Pancreas (tissue), 10 donors: ENCODE results near the gene OGFR. TPM values are rescaled to one million over a fixed set of nuclear protein-coding genes. Genes with fewer than 3 reads are reported as not detected.
"Not testable (repeated sequence)": the region's sequence is repeated elsewhere in the genome, so short reads cannot be mapped to it uniquely, and the experiment has no call there.

ENCODE experiments used
- ATAC-seq, 4 donors: fragments of 200-7000 bp; cut with Tn5 transposase; one replicate each; pipeline versions ENCODE4 v1.8.0 to v1.9.1; 2020; ENCODE audit warnings: mild to moderate bottlenecking in 4 of 4, moderate library complexity in 4 of 4
- DNase-seq, 6 donors: peaks; one replicate each; pipeline ENCODE4 v3.0.0-alpha.2; 2020
- FAIRE-seq: peaks from 2 replicates; lab custom pipeline; 2012; peaks lifted over from hg19 to GRCh38; lab: Jason Lieb, UNC
- H3K27ac ChIP-seq, 4 donors: fragments of 200-600 bp; sonication (generic); 1 replicate in 3 of 4; 2 replicates in 1 of 4; pipeline versions ENCODE4 v1.5.0 to v1.8.0; 2020
- H3K27me3 ChIP-seq, 4 donors: fragments of 200-600 bp; one replicate each; pipeline ENCODE4 v1.8.0; 2021
- H3K36me3 ChIP-seq, 3 donors: fragments of 200-600 bp; sonication (generic) in 1 of 3; one replicate each; pipeline versions ENCODE4 v1.5.0 to v1.8.0; 2020 to 2021
- H3K4me1 ChIP-seq, 3 donors: fragments of 200-600 bp; one replicate each; pipeline ENCODE4 v1.8.0; 2021
- H3K4me3 ChIP-seq, 4 donors: fragments of 200-600 bp; sonication (generic) in 2 of 4; one replicate each; pipeline versions ENCODE4 v1.5.0 to v1.8.0; 2020 to 2021
- H3K9me3 ChIP-seq, 4 donors: fragments of 200-600 bp; one replicate each; pipeline ENCODE4 v1.8.0; 2021
- WGBS, 2 donors: extraction: QIAGEN DNeasy Blood & Tissue Kit; methylation state at CpG; one replicate each; pipeline ENCODE4 v1.1.7; 2013; 5-methylcytosine and 5-hydroxymethylcytosine counted together
- intact Hi-C, 3 donors: fragments of 100-400 bp; cut with DNase I; formaldehyde crosslinking; loops; one replicate each; pipeline versions ENCODE4 v1.11.1 to v1.14.2; 2022
- polyA plus RNA-seq, 2 donors: library from polyadenylated mRNA; stranded (reverse); fragments of 200-250 nt; gene quantifications; one replicate each; pipeline ENCODE4 v1.2.3, GENCODE V29; 2013
- total RNA-seq, 6 donors: library from RNA; stranded (reverse); fragmentation: NEBNext Ultra II Directional in 4 of 6; extraction: Animal tissue kit (Norgen Biotek cat#: 25700) in 4 of 6; gene quantifications; one replicate each; pipeline versions ENCODE4 v1.2.1 to v1.2.4, GENCODE V29; 2021 to 2023
- TF ChIP-seq, protein P1 (sequence below), 4 donors: fragments of 200-600 bp; sonication (generic) in 3 of 4; IDR thresholded peaks; one replicate each; pipeline versions ENCODE4 v1.5.0 to v1.8.0; 2021; ENCODE audit warnings: antibody characterized with exemption in 4 of 4
- donor health status: healthy with polysubstance abuse.
- donor health status: DM: no; HTN: no; CAD: no; lungs with moderate emphysema.
- donor health status: DM: no; HTN: no; CAD: no.
- donor health status: control.
- donor health status: control.
- donor health status: Bipolar disorder and iron deficiency.
- donor health status: DM: yes; HTN: yes; CAD: no.
- donor health status: DM: no; HTN: no; CAD: no.
- donor health status: DM: no; HTN: no; CAD: no.
- donor health status: DM: yes; HTN: yes; CAD: no.

Gene OGFR
- total and polyA plus RNA-seq, 8 donors = 18.1 to 79.5 (median 23.0) TPM

DNA sequence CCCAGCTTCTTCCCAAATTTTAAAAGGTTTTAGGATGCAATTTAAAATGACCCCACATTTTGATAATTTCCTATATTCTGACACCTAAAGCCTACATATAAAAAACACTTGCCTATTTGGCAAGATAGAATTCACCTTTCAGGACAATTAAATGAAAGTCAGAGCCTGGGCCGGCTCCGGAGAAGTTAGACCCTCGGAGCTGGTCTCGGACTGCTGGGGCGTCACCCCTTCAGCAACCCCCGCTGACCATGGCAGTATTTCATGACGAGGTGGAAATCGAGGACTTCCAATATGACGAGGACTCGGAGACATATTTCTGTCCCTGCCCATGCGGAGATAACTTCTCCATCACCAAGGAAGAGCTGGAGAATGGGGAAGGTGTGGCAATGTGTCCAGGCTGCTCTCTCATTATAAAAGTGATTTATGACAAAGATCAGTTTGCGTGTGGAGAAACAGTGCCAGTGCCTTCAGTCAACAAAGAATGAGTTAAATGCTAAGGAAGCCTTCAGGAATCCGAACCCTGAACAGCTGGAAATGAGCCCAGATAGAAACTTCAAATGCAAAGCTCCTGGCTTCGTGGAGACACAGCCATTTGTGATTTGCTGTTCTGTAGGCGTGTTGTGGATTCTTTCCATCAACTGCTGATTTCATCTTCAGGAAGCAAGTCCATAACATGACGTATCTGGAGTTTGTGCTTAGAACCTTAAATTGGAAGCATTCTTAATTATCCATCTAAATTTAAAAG lies 41.0 kb downstream of the OGFR start:
- intact Hi-C loops = no loop called here
- no peak overlapping the region for H3K4me3 ChIP-seq
- DNase-seq = peak in 1 of 6 donors; percentile 49
- WGBS, 2 donors = 92 to 93% methylated on average over 16 of the region's 16 CpGs
- ATAC-seq = no peak
- FAIRE-seq = no peak
- no peaks in the 10 kb centered on the region for H3K36me3 ChIP-seq
- no peak overlapping the region for H3K27ac ChIP-seq
- no peaks in the 10 kb centered on the region for H3K9me3 ChIP-seq
- no peaks in the 10 kb centered on the region for H3K27me3 ChIP-seq
- TF ChIP-seq, protein P1, sequence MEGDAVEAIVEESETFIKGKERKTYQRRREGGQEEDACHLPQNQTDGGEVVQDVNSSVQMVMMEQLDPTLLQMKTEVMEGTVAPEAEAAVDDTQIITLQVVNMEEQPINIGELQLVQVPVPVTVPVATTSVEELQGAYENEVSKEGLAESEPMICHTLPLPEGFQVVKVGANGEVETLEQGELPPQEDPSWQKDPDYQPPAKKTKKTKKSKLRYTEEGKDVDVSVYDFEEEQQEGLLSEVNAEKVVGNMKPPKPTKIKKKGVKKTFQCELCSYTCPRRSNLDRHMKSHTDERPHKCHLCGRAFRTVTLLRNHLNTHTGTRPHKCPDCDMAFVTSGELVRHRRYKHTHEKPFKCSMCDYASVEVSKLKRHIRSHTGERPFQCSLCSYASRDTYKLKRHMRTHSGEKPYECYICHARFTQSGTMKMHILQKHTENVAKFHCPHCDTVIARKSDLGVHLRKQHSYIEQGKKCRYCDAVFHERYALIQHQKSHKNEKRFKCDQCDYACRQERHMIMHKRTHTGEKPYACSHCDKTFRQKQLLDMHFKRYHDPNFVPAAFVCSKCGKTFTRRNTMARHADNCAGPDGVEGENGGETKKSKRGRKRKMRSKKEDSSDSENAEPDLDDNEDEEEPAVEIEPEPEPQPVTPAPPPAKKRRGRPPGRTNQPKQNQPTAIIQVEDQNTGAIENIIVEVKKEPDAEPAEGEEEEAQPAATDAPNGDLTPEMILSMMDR (IDR thresholded peaks at IDR 0.05) = no peak
- no peaks in the 10 kb centered on the region for H3K4me1 ChIP-seq

DNA sequence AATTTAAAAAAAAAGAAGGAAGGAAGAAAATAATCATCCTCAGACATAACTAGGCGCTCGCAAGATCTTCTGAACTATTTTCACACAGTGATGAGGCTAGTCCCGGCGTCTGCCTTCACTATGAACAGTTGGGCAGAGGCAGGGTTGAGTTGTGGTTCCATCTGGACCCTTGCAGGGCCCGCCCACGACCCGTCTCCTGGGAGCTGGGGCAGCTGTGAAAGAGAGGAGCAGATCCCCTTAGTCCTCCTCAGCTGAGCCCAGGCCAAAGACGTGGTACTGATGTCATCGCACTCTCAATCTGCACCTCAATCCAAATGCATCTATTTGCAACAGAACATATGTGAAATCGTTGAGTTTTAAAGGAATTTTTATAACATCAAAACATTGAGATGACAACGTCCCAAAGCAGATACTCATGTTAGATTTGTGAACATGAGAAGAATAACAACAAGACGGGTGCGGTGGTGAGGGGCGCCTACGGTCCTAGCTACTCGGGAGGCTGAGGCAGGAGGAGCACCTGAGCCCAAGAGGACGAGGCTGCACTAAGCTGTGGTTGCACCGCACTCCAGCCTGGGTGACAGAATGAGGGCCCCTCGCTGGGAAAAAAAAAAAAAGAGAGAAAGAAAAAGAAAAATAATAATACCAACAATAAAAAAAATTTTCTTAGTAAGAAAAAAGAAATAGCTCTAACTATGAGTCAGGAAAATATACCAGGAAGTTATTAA lies 41.7 kb downstream of the OGFR start:
- intact Hi-C loops = no loop called here
- no peak overlapping the region for H3K27ac ChIP-seq
- no peaks in the 10 kb centered on the region for H3K9me3 ChIP-seq
- ATAC-seq = no peak
- FAIRE-seq = no peak
- H3K36me3 ChIP-seq = no peaks in the 10 kb centered on the region
- no peaks in the 10 kb centered on the region for H3K27me3 ChIP-seq
- DNase-seq = peak in 1 of 6 donors; percentile 43
- no peaks in the 10 kb centered on the region for H3K4me1 ChIP-seq
- TF ChIP-seq, protein P1 (IDR thresholded peaks at IDR 0.05) = no peak
- WGBS, 2 donors = 85 to 93% methylated on average over 19 of the region's 19 CpGs
- no peak overlapping the region for H3K4me3 ChIP-seq

DNA sequence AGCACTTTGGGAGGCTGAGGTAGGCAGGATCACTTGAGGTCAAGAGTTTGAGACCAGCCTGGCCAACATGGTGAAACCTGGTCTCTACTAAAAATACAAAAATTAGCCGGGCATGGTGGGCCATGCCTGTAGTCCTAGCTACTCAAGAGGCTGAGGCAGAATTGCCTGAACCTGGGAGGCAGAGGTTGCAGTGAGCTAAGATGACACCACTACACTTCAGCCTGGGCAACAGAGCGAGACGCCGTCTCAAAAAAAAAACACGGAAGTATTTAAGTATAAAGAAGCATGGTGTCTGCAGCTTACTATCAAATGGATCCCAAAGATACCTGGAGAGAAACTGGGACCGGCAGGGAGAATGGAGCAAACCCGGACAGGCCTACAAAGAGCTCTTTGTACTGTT lies 44.3 kb downstream of the OGFR start:
- H3K27me3 ChIP-seq, H3K9me3 ChIP-seq, H3K27ac ChIP-seq, ATAC-seq, H3K4me1 ChIP-seq, FAIRE-seq, DNase-seq, H3K4me3 ChIP-seq, H3K36me3 ChIP-seq, intact Hi-C loops: not testable (repeated sequence)
- 92 to 95% methylated on average over 7 of the region's 7 CpGs for WGBS, 2 donors

DNA sequence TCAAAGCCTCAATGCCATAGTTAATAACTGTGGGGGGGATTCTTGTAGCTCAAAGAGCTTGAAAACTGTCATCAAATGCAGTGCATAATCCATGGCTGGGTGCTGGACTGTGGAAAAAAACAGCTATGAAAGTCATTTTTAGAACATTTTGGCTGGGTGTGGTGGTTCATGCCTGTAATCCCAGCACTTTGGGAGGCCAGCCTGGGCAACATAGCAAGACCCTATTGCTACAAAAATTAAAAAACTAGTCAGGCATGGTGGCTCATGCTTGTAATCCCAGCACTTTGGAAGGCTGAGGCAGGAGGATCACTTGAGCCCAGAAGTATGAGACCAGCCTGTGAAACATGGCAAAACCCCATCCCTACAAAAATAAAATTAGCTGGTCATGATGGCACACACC lies 44.8 kb downstream of the OGFR start:
- no peaks in the 10 kb centered on the region for H3K36me3 ChIP-seq
- DNase-seq (no peak), ATAC-seq (no peak), FAIRE-seq (no peak)
- H3K9me3 ChIP-seq = no peaks in the 10 kb centered on the region
- intact Hi-C loops = no loop called here
- no peak overlapping the region for H3K4me3 ChIP-seq
- H3K27ac ChIP-seq = no peak overlapping the region
- TF ChIP-seq, protein P1 (IDR thresholded peaks at IDR 0.05) = no peak
- H3K27me3 ChIP-seq = no peaks in the 10 kb centered on the region
- no peaks in the 10 kb centered on the region for H3K4me1 ChIP-seq

DNA sequence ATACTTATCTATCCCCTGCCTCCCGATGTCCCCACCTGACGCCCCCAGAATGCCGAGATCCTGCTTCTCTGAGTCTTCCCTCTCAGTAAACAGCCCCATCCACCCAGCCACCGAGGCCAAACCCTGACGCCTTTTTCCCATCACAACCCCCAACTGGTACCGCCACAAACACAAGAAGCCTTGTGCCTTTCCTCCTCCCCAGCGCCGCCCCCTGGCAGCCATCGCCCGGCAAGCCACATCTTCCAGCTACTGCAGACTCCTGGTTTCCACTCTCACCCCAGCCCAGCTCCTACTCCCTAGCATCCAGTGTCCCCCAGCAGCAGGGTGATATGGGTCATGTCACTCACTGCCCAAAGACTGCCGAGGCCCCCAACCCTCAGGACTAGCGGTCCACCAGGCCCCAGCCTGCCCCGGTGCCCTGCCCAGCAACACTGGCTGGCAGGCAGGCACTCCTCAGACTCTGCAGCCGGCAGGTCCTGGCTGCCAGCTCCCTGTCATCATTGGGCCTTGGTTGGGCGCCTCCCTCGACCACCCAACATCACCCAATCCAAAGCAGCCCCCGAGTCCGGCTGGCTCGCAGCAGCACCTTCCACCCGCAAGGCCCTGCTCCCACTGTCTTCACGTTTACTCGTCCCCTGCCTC lies 45.8 kb downstream of the OGFR start:
- no peak for ATAC-seq
- Histone ChIP-seq H3K27me3 (no peaks in the 10 kb centered on the region), H3K4me1 (no peaks in the 10 kb centered on the region), H3K36me3 (no peaks in the 10 kb centered on the region), H3K4me3 (no peak overlapping the region), H3K27ac (no peak overlapping the region), H3K9me3 (no peaks in the 10 kb centered on the region)
- peak in 1 of 6 donors; percentile 47 for DNase-seq
- WGBS, 2 donors = 90 to 92% methylated on average over 22 of the region's 22 CpGs
- TF ChIP-seq, protein P1 (IDR thresholded peaks at IDR 0.05) = no peak
- no peak for FAIRE-seq
- intact Hi-C loops = no loop called here
